HepG2 (cell line): ENCODE results near the gene NPHP4. TPM values are rescaled to one million over a fixed set of nuclear protein-coding genes. Genes with fewer than 3 reads are reported as not detected.

Experiments
- ATAC-seq: fragments of 200-7000 bp; cut with Tn5 transposase; 3 replicates; pipeline ENCODE4 v1.9.1; 2020; ENCODE audit warnings: mild to moderate bottlenecking, moderate library complexity
- BruUV-seq: library from RNA; stranded (reverse); fragments of 400-500 nt; replicated peaks from 2 replicates; lab custom pipeline; 2021; lab: Mats Ljungman, UMichigan
- CTCF ChIA-PET: fragments of 300-600 bp; formaldehyde crosslinking; extraction: SDS; loops from one replicate; lab custom pipeline; 2021; ENCODE audit warnings: low total read pairs, inconsistent platforms, low intra/inter-chr PET ratio; lab: Yijun Ruan, JAX
- POLR2A ChIA-PET: fragments of 350-600 bp; sonication (Branson Sonifier 250); formaldehyde crosslinking; loops from one replicate; lab custom pipeline; 2020; ENCODE audit warnings: antibody characterized with exemption, inconsistent platforms; lab: Yijun Ruan, JAX
- DNase-seq: peaks from one replicate; pipeline ENCODE4 v3.0.0-alpha.2; 2015; ENCODE audit warnings: low spot score
- FAIRE-seq: peaks from 3 replicates; lab custom pipeline; 2011; peaks lifted over from hg19 to GRCh38; lab: Jason Lieb, UNC
- H2AFZ ChIP-seq: one replicate; pipeline ENCODE4 v1.6.1; 2011; ENCODE audit warnings: low read length, inconsistent platforms
- H3K27ac ChIP-seq: fragments of 300-600 bp; 3 replicates; pipeline ENCODE4 v1.8.0; 2011; ENCODE audit warnings: mixed run types, mild to moderate bottlenecking, mixed read lengths, low read length, inconsistent platforms; ENCODE audit not compliant: insufficient read depth; ENCODE audit errors: extremely low read length
- H3K27me3 ChIP-seq, 2 experiments: fragments of 200-600 bp in 1 of 2; 2 replicates in 1 of 2; 3 replicates in 1 of 2; pipeline versions ENCODE4 v1.6.0 to v1.8.0; 2011; ENCODE audit warnings: low read length in 2 of 2, mild to moderate bottlenecking in 2 of 2, moderate library complexity in 2 of 2, inconsistent platforms in 1 of 2; ENCODE audit not compliant: insufficient read depth in 2 of 2, control insufficient read depth in 1 of 2
- H3K36me3 ChIP-seq, 2 experiments: fragments of 200-600 bp in 1 of 2; replicated peaks in 1 of 2; 2 replicates in 1 of 2; 3 replicates in 1 of 2; pipeline versions ENCODE4 v1.5.1 to v1.8.0; 2011; ENCODE audit warnings: low read length in 2 of 2, inconsistent platforms in 1 of 2; ENCODE audit not compliant: insufficient read depth in 2 of 2, control insufficient read depth in 1 of 2
- H3K4me1 ChIP-seq: 2 replicates; pipeline ENCODE4 v1.5.1; 2012; ENCODE audit warnings: low read length, inconsistent platforms; ENCODE audit not compliant: insufficient read depth
- H3K4me2 ChIP-seq: 2 replicates; pipeline ENCODE4 v1.6.0; 2011; ENCODE audit warnings: low read depth, low read length, inconsistent platforms
- H3K4me3 ChIP-seq, 3 experiments: fragments of 200-600 bp in 1 of 3; sonication (generic), shearing (Covaris generic) in 1 of 3; replicated peaks in 1 of 3; 2 replicates each; pipeline ENCODE4 v1.5.1; 2011 to 2016; ENCODE audit warnings: low read length in 3 of 3, inconsistent platforms in 2 of 3, low read depth in 2 of 3, mild to moderate bottlenecking in 2 of 3, control low read depth in 1 of 3, mixed read lengths in 1 of 3; ENCODE audit not compliant: insufficient read depth in 1 of 3
- H3K79me2 ChIP-seq: one replicate; pipeline ENCODE4 v1.6.1; 2011; ENCODE audit warnings: low read length, inconsistent platforms; ENCODE audit not compliant: insufficient read depth
- H3K9ac ChIP-seq: 2 replicates; pipeline ENCODE4 v1.6.0; 2011; ENCODE audit warnings: mild to moderate bottlenecking, low read depth, low read length, inconsistent platforms; ENCODE audit not compliant: insufficient read depth
- H3K9me3 ChIP-seq: 2 replicates; pipeline ENCODE4 v1.5.1; 2012; ENCODE audit warnings: mild to moderate bottlenecking, low read length
- H4K20me1 ChIP-seq: 2 replicates; pipeline ENCODE4 v1.6.0; 2011; ENCODE audit warnings: inconsistent platforms, mild to moderate bottlenecking, low read length, moderate library complexity; ENCODE audit not compliant: insufficient read depth
- HIC2 ChIP-seq: sonication (generic); formaldehyde crosslinking; IDR thresholded peaks from 2 replicates; pipeline ENCODE4 v1.9.0; 2022; ENCODE audit warnings: low read depth, missing genetic modification reagents
- HNRNPL ChIP-seq: fragments of 200-400 bp; formaldehyde crosslinking; IDR thresholded peaks from 2 replicates; pipeline ENCODE4 v1.6.1; 2017; ENCODE audit warnings: mild to moderate bottlenecking, low read depth, low read length
- SALL2 ChIP-seq: sonication (generic); formaldehyde crosslinking; IDR thresholded peaks from 2 replicates; pipeline ENCODE4 v1.8.1; 2023; ENCODE audit warnings: mild to moderate bottlenecking, missing genetic modification reagents, inconsistent platforms
- SATB2 ChIP-seq: sonication (generic); formaldehyde crosslinking; IDR thresholded peaks from 2 replicates; pipeline ENCODE4 v1.5.0; 2020; ENCODE audit warnings: missing genetic modification reagents
- SRSF1 ChIP-seq: fragments of 200-400 bp; formaldehyde crosslinking; optimal IDR thresholded peaks from 2 replicates; pipeline ENCODE3; 2017; ENCODE audit warnings: mild to moderate bottlenecking, low read depth, low read length, moderate library complexity
- SYNCRIP ChIP-seq: fragments of 200-400 bp; formaldehyde crosslinking; IDR thresholded peaks from 2 replicates; pipeline ENCODE4 v1.6.1; 2018; ENCODE audit warnings: mild to moderate bottlenecking, low read depth, low read length; ENCODE audit not compliant: insufficient read depth
- ZBTB34 ChIP-seq: sonication (generic); formaldehyde crosslinking; IDR thresholded peaks from 2 replicates; pipeline ENCODE4 v1.8.0; 2022; ENCODE audit warnings: mild to moderate bottlenecking, missing genetic modification reagents
- ZBTB46 ChIP-seq: sonication (generic); formaldehyde crosslinking; IDR thresholded peaks from 2 replicates; pipeline ENCODE4 v1.4.0; 2020; ENCODE audit warnings: mild to moderate bottlenecking, missing genetic modification reagents, borderline replicate concordance
- ZBTB7B ChIP-seq: sonication (generic); formaldehyde crosslinking; IDR thresholded peaks from 2 replicates; pipeline ENCODE4 v1.4.0; 2020; ENCODE audit warnings: missing genetic modification reagents
- ZNF12 ChIP-seq: sonication (generic); formaldehyde crosslinking; IDR thresholded peaks from 2 replicates; pipeline ENCODE4 v1.5.0; 2020; ENCODE audit warnings: missing genetic modification reagents
- WGBS: methylation state at CpG from one replicate; pipeline ENCODE4 v1.1.6; 2017; ENCODE audit warnings: low lambda C conversion rate; 5-methylcytosine and 5-hydroxymethylcytosine counted together
- in situ Hi-C: cut with HindIII; loops from 2 replicates; pipeline ENCODE4 v1.10.0; 2017; ENCODE audit warnings: low pct_unique_long_range_greater_than_20kb; ENCODE audit not compliant: extremely low pct_ligation_motif_present
- intact Hi-C: fragments of 100-400 bp; cut with micrococcal nuclease; formaldehyde crosslinking; loops from one replicate; pipeline ENCODE4 v1.10.0; 2022; ENCODE audit not compliant: unreplicated experiment
- polyA plus RNA-seq, 8 experiments: library from polyadenylated mRNA; depleted of rRNA in 3 of 8; stranded (reverse) in 7 of 8; unstranded in 1 of 8; fragments of >200 nt; fragmentation: Illumina TruSeq in 4 of 8; extraction: Trizol in 4 of 8; gene quantifications; 2 replicates each; pipeline versions ENCODE4 v1.2.1 to v1.2.3, GENCODE V29; 2011 to 2016; ENCODE audit warnings: low read depth in 4 of 8, missing spikeins in 1 of 8, mixed read lengths in 1 of 8; ENCODE audit not compliant: insufficient read depth in 1 of 8
- total RNA-seq, 5 experiments: library from RNA; depleted of rRNA; stranded (reverse); fragments of >200 nt; fragmentation: Illumina TruSeq; extraction: Trizol; gene quantifications; 2 replicates each; pipeline ENCODE4 v1.2.3, GENCODE V29; 2016; ENCODE audit warnings: low read depth in 1 of 5

The NPHP4 gene
- total and polyA plus RNA-seq, 2 of the 13 experiments (the other 11 are each of a cell fraction or from before 2014, with no cell fraction given) = 4.4 to 6.8 TPM

GRCh38 chr1:6001992-6002576, 9.9 kb upstream of the NPHP4 start:
- 0 out of 2 replicates have a peak overlapping the region, but pooled peaks have one; percentile 40 for H3K9ac ChIP-seq
- H3K4me1 ChIP-seq = peaks cover 54% of the 10 kb centered on the region
- H3K27ac ChIP-seq = no peak overlapping the region
- no peaks in the 10 kb centered on the region for H3K9me3 ChIP-seq
- H3K79me2 ChIP-seq = no peaks in the 10 kb centered on the region
- intact Hi-C loops = loop anchor here (2.0 kb wide), 1 partner anchor 25 kb away; no protein-coding TSS in a partner anchor
- peaks cover 0 to 4% of the 10 kb centered on the region in 2 experiments; a peak in 1 of 5 replicates for H3K27me3 ChIP-seq
- peak overlapping the region in 1 of 3 experiments; percentile 68; a peak in 2 of 6 replicates for H3K4me3 ChIP-seq
- in situ Hi-C loops = no loop called here
- WGBS = 0% methylated on average over 2 of the region's 13 CpGs
- peak overlapping the region; percentile 83 for H3K4me2 ChIP-seq
- no TSS peak for BruUV-seq
- CTCF ChIA-PET = interaction anchor here (0.5 kb wide), 1 partner anchor 76 kb away, joined by 3 read pairs; no protein-coding TSS in a partner anchor
- TF ChIP-seq SYNCRIP = no peak
- TF ChIP-seq SRSF1 = no peak
- peak; percentile 77; the same call in 1 of the 2 replicates for TF ChIP-seq HNRNPL
- peak; percentile 26; the same call in 1 of the 2 replicates for TF ChIP-seq ZBTB34 (CRISPR knock-in tag)
- 0 out of 2 replicates have a peak, but pooled peaks have one; percentile 9 for TF ChIP-seq SALL2 (CRISPR knock-in tag)
- 0 out of 2 replicates have a peak, but pooled peaks have one; percentile 56 for TF ChIP-seq ZBTB46
- 0 out of 2 replicates have a peak, but pooled peaks have one; percentile 40 for TF ChIP-seq ZNF12 (CRISPR knock-in tag)
- no peak for TF ChIP-seq ZBTB7B (CRISPR knock-in tag)
- peak; percentile 53; the same call in 1 of the 2 replicates for TF ChIP-seq HIC2 (CRISPR knock-in tag)
- no peak for TF ChIP-seq SATB2
- no peaks in the 10 kb centered on the region for H3K36me3 ChIP-seq
- H4K20me1 ChIP-seq = no peaks in the 10 kb centered on the region
- ATAC-seq (peak; percentile 46), DNase-seq (no peak), FAIRE-seq (no peak)
- no peak overlapping the region for H2AFZ ChIP-seq
- POLR2A ChIA-PET = interaction anchor here (1.0 to 2.9 kb wide), 5 partner anchors 9 to 68 kb away, joined by 3 to 15 read pairs (median 5); partner anchors contain the start of gene NPHP4
